Right renal pelvis (tissue), 4 donors: ENCODE data around the gene BBOX1. TPM values are rescaled to one million over a fixed set of nuclear protein-coding genes. Genes with fewer than 3 reads are reported as not detected.
"Not testable (repeated sequence)": the region's sequence is repeated elsewhere in the genome, so short reads cannot be mapped to it uniquely, and the experiment has no call there.

Source experiments
- DNase-seq, 4 donors: peaks; one replicate each; pipeline ENCODE4 v3.0.0-alpha.2; 2013; ENCODE audit warnings: low read depth in 4 of 4, low spot score in 3 of 4, missing footprints in 1 of 4
- polyA plus RNA-seq, 4 donors: library from polyadenylated mRNA; unstranded; fragments of 120-200 nt; gene quantifications; one replicate each; pipeline ENCODE4 v1.2.1, GENCODE V29; 2013; ENCODE audit not compliant: insufficient read length in 4 of 4

BBOX1 gene
- polyA plus RNA-seq, 4 donors = 45.1 to 71.3 (median 51.4) TPM

GRCh38 chr11:27083241-27083640 is 42.6 kb downstream of the BBOX1 start:
- no peak for DNase-seq

GRCh38 chr11:27083782-27084181 is 43.2 kb downstream of the BBOX1 start:
- no peak for DNase-seq

GRCh38 chr11:27084518-27084917 is 43.9 kb downstream of the BBOX1 start:
- DNase-seq = no peak

GRCh38 chr11:27085111-27085510 is 44.5 kb downstream of the BBOX1 start:
- DNase-seq = no peak

- DNase-seq = no peak
Measured at GRCh38 chr11:27085605-27086004, 45.0 kb downstream of the BBOX1 start.

GRCh38 chr11:27087432-27087831 is 46.8 kb downstream of the BBOX1 start:
- no peak for DNase-seq

GRCh38 chr11:27088353-27088752 is 47.7 kb downstream of the BBOX1 start:
- no peak for DNase-seq

- DNase-seq = no peak
Measured at GRCh38 chr11:27089746-27090145, 49.1 kb downstream of the BBOX1 start.

- not testable (repeated sequence) for DNase-seq
Measured at GRCh38 chr11:27090357-27090948, 49.8 kb downstream of the BBOX1 start.

GRCh38 chr11:27094120-27094519 is 53.5 kb downstream of the BBOX1 start:
- DNase-seq = no peak

GRCh38 chr11:27095059-27095458 is 54.4 kb downstream of the BBOX1 start:
- DNase-seq = no peak

- DNase-seq = no peak
Measured at GRCh38 chr11:27095887-27096286, 55.3 kb downstream of the BBOX1 start.

GRCh38 chr11:27097551-27097950 is 56.9 kb downstream of the BBOX1 start:
- no peak for DNase-seq

- DNase-seq = no peak
Measured at GRCh38 chr11:27100534-27100933, 59.9 kb downstream of the BBOX1 start.

GRCh38 chr11:27107548-27107947 is 66.9 kb downstream of the BBOX1 start:
- DNase-seq = no peak

- DNase-seq = no peak
Measured at GRCh38 chr11:27108809-27109208, 68.2 kb downstream of the BBOX1 start.

GRCh38 chr11:27111896-27112295 is 71.3 kb downstream of the BBOX1 start:
- no peak for DNase-seq

- DNase-seq = no peak
Measured at GRCh38 chr11:27112946-27113345, 72.3 kb downstream of the BBOX1 start.

GRCh38 chr11:27115051-27115650 is 74.5 kb downstream of the BBOX1 start:
- DNase-seq = no peak

GRCh38 chr11:27116684-27117083 is 76.1 kb downstream of the BBOX1 start:
- DNase-seq = peak in 2 of 4 donors; percentile 22 to 58

- DNase-seq = no peak
Measured at GRCh38 chr11:27118371-27118770, 77.8 kb downstream of the BBOX1 start.

GRCh38 chr11:27118949-27119348 is 78.3 kb downstream of the BBOX1 start:
- no peak for DNase-seq

GRCh38 chr11:27119396-27119795 is 78.8 kb downstream of the BBOX1 start:
- DNase-seq = no peak
